Measurements from ENCODE around the gene NLRP7. TPM values are rescaled to one million over a fixed set of nuclear protein-coding genes. Genes with fewer than 3 reads are reported as not detected.
"Not testable (repeated sequence)": the region's sequence is repeated elsewhere in the genome, so short reads cannot be mapped to it uniquely, and the experiment has no call there.

Gene NLRP7
- total and polyA plus RNA-seq, 2 of the 4 experiments (the other 2 are of a cell fraction): not detected

GRCh38 chr19:54919646-54920563 lies 27.4 kb downstream of the NLRP7 start:
- POLR2A ChIA-PET (ENCODE audit: unreplicated experiment); H2BK20ac ChIP-seq (ENCODE audit: low read depth, low read length); H3K18ac ChIP-seq (ENCODE audit: low read depth, low read length); H3K4ac ChIP-seq (ENCODE audit: low read depth, low read length); H4K8ac ChIP-seq (ENCODE audit: low read depth in 2 of 2, low read length in 2 of 2); H3K27ac ChIP-seq (ENCODE audit: insufficient read depth, low read length); dilution Hi-C loops (cut with HindIII; ENCODE audit: low sequenced_read_pairs, unreplicated experiment); in situ Hi-C loops (cut with MboI; ENCODE audit: low sequenced_read_pairs); DNase-seq; CTCF ChIA-PET; H3K4me1 ChIP-seq (ENCODE audit: control insufficient read depth, insufficient read depth, low read length); H3K9me1 ChIP-seq (ENCODE audit: insufficient read depth, low read length); H3K27me3 ChIP-seq (ENCODE audit: control insufficient read depth, insufficient read depth, low read length); H2BK15ac ChIP-seq (ENCODE audit: low read depth, low read length); H2AK5ac ChIP-seq (ENCODE audit: low read depth, low read length); intact Hi-C loops (cut with micrococcal nuclease); H2AFZ ChIP-seq (replicated peaks; ENCODE audit: low read length, poor library complexity); H4K20me1 ChIP-seq (ENCODE audit: insufficient read depth, low read length); H3K36me3 ChIP-seq (ENCODE audit: control insufficient read depth, insufficient read depth, low read length); H3K9ac ChIP-seq (ENCODE audit: low read depth, low read length); H4K91ac ChIP-seq (ENCODE audit: insufficient read depth, low read depth, low read length); H3K4me3 ChIP-seq (ENCODE audit: insufficient read depth, low read depth, low read length); H3K56ac ChIP-seq (ENCODE audit: extremely low read depth, insufficient read depth, low read length); H3K4me2 ChIP-seq (ENCODE audit: low read depth, low read length); H3K14ac ChIP-seq (replicated peaks; ENCODE audit: low read depth, low read length); H4K5ac ChIP-seq (ENCODE audit: low read depth, low read length); H2BK5ac ChIP-seq (ENCODE audit: low read depth, low read length, poor library complexity, severe bottlenecking); H3K79me1 ChIP-seq (ENCODE audit: low read depth in 1 of 2, low read length in 2 of 2); ATAC-seq (ENCODE audit: low read depth); H2AK9ac ChIP-seq (replicated peaks; ENCODE audit: low read depth, low read length, poor library complexity); BruUV-seq (replicated peaks); H2BK120ac ChIP-seq (ENCODE audit: low read depth, low read length); H3K23ac ChIP-seq (ENCODE audit: low read depth, low read length): not testable (repeated sequence)
- peaks cover 28% of the 10 kb centered on the region for H3K9me3 ChIP-seq (ENCODE audit: control insufficient read depth, insufficient read depth, low read length)
- 20% methylated on average over 1 of the region's 24 CpGs; no CpG with 5 or more reads in 1 of the 2 experiments for WGBS, 2 experiments (ENCODE audit: extremely low coverage in 2 of 2, insufficient read length in 1 of 2)

All from IMR-90 (cell line).